ENCODE measurements around the gene GLCE.
"Not testable (repeated sequence)": the region's sequence is repeated elsewhere in the genome, so short reads cannot be mapped to it uniquely, and the experiment has no call there.

GLCE gene

GRCh38 chr15:69138963-69139362 lies 21.5 kb upstream of the GLCE start:
- no peak for DNase-seq

- no peak for DNase-seq
These were observed 20.1 kb upstream of the GLCE start for GRCh38 chr15:69140306-69140705.

GRCh38 chr15:69141286-69141701 lies 19.1 kb upstream of the GLCE start:
- DNase-seq = no peak

GRCh38 chr15:69141833-69142232 lies 18.6 kb upstream of the GLCE start:
- DNase-seq = no peak

GRCh38 chr15:69143756-69144436 lies 16.5 kb upstream of the GLCE start:
- DNase-seq = no peak

GRCh38 chr15:69144530-69144929 lies 15.9 kb upstream of the GLCE start:
- DNase-seq = no peak

GRCh38 chr15:69145149-69145693 lies 15.2 kb upstream of the GLCE start:
- no peak for DNase-seq

GRCh38 chr15:69145694-69146492 lies 14.5 kb upstream of the GLCE start:
- no peak for DNase-seq

- DNase-seq = no peak
These were observed 13.6 kb upstream of the GLCE start for GRCh38 chr15:69146724-69147435.

- DNase-seq = no peak
These were observed 12.0 kb upstream of the GLCE start for GRCh38 chr15:69148465-69148864.

GRCh38 chr15:69149163-69149562 lies 11.3 kb upstream of the GLCE start:
- DNase-seq = no peak

GRCh38 chr15:69149803-69150202 lies 10.6 kb upstream of the GLCE start:
- no peak for DNase-seq

- no peak for DNase-seq
These were observed 10.1 kb upstream of the GLCE start for GRCh38 chr15:69150336-69150735.

- DNase-seq = no peak
These were observed 9.6 kb upstream of the GLCE start for GRCh38 chr15:69150841-69151240.

GRCh38 chr15:69153046-69153445 lies 7.4 kb upstream of the GLCE start:
- no peak for DNase-seq

- DNase-seq = not testable (repeated sequence)
These were observed 6.8 kb upstream of the GLCE start for GRCh38 chr15:69153587-69153986.

GRCh38 chr15:69154078-69154477 lies 6.4 kb upstream of the GLCE start:
- no peak for DNase-seq

- no peak for DNase-seq
These were observed 5.8 kb upstream of the GLCE start for GRCh38 chr15:69154684-69155083.

- no peak for DNase-seq
These were observed 3.6 kb upstream of the GLCE start for GRCh38 chr15:69156736-69157381.

- no peak for DNase-seq
These were observed 2.1 kb upstream of the GLCE start for GRCh38 chr15:69158201-69158842.

- DNase-seq = no peak
These were observed 1.6 kb upstream of the GLCE start for GRCh38 chr15:69158843-69159240.

GRCh38 chr15:69159805-69160140 lies 662 bp upstream of the GLCE start:
- no peak for DNase-seq

All from GF-D8 (cell line).